GM23248 (cell line): ENCODE results near the gene PPM1L.

Experiments used
- EZH2 ChIP-seq: fragments of 200-600 bp; sonication (generic); IDR thresholded peaks from 2 replicates; pipeline ENCODE4 v1.6.1; 2018; ENCODE audit warnings: antibody characterized with exemption, mild to moderate bottlenecking; ENCODE audit not compliant: insufficient read depth, poor library complexity, severe bottlenecking
- EZH2phosphoT487 ChIP-seq: fragments of 200-600 bp; sonication (generic); IDR thresholded peaks from 2 replicates; pipeline ENCODE4 v1.6.1; 2018; ENCODE audit warnings: antibody characterized with exemption, moderate library complexity, mild to moderate bottlenecking, low read depth; ENCODE audit not compliant: insufficient read depth

DNA sequence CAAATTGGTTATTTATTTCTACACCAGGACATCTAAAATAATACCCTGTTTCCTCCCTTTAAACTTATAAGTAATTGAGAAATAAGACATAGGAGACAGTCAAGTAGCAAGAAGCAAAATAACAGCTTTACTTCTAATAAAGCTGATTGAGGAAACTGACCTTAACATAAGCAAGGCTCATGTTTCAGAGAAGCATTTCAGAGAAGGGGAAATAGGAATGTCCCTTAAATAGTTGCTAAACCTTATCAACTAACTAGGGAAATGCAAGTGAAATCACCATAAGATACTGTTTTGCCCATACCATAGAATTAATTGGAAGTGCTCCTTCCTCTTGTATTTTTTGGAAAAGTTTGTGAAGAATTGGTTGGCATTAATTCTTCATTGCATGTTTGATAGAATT is 264.2 kb downstream of the PPM1L start:
- TF ChIP-seq EZH2, result no peak
- TF ChIP-seq EZH2phosphoT487, result no peak
